Adrenal gland (tissue), 12 donors: ENCODE results near the gene CXADR. TPM values are rescaled to one million over a fixed set of nuclear protein-coding genes. Genes with fewer than 3 reads are reported as not detected.

Experiments
- DNase-seq, 7 donors: peaks; one replicate each; pipeline ENCODE4 v3.0.0-alpha.2; 2019 to 2020
- H3K27ac ChIP-seq, 5 donors: fragments of 200-600 bp; sonication (generic) in 4 of 5; 1 replicate in 3 of 5; 2 replicates in 2 of 5; pipeline versions ENCODE4 v1.5.1 to v1.8.0; 2016 to 2020; ENCODE audit warnings: mild to moderate bottlenecking in 1 of 5
- H3K27me3 ChIP-seq: fragments of 200-600 bp; 2 replicates; pipeline ENCODE4 v1.8.0; 2021
- H3K36me3 ChIP-seq, 2 donors: fragments of 200-600 bp; replicated peaks in 1 of 2; 1 replicate in 1 of 2; 2 replicates in 1 of 2; pipeline versions ENCODE4 v1.5.1 to v1.8.0; 2018 to 2022
- H3K4me1 ChIP-seq, 2 donors: fragments of 200-600 bp; replicated peaks in 1 of 2; 1 replicate in 1 of 2; 2 replicates in 1 of 2; pipeline versions ENCODE4 v1.5.1 to v1.8.0; 2018 to 2021
- H3K4me3 ChIP-seq, 4 donors: fragments of 200-600 bp; sonication (generic) in 3 of 4; one replicate each; pipeline ENCODE4 v1.5.1; 2016 to 2018
- H3K9me3 ChIP-seq, 3 donors: fragments of 200-600 bp; sonication (generic) in 1 of 3; replicated peaks in 1 of 3; 1 replicate in 2 of 3; 2 replicates in 1 of 3; pipeline versions ENCODE4 v1.5.1 to v1.8.0; 2016 to 2021
- POLR2A ChIP-seq, 2 donors: fragments of 450-650 bp; IDR thresholded peaks; one replicate each; pipeline ENCODE4 v1.6.1; 2017; ENCODE audit warnings: antibody characterized with exemption in 2 of 2, mild to moderate bottlenecking in 2 of 2, moderate library complexity in 1 of 2
- WGBS, 4 donors: extraction: QIAGEN DNeasy Blood & Tissue Kit in 2 of 4; methylation state at CpG; one replicate each; pipeline versions ENCODE4 v1.1.5 to v1.1.7; 2013 to 2017; 5-methylcytosine and 5-hydroxymethylcytosine counted together
- intact Hi-C, 2 donors: fragments of 100-400 bp; cut with DNase I; formaldehyde crosslinking; loops; one replicate each; pipeline versions ENCODE4 v1.14.1 to v1.15.0; 2022 to 2023
- polyA plus RNA-seq, 3 donors: library from polyadenylated mRNA; stranded (reverse); fragments of 200-250 nt in 2 of 3; fragments of 350-450 nt in 1 of 3; fragmentation: Illumina TruSeq in 1 of 3; extraction: RNeasy Lipid Tissue Mini Kit (QIAGEN cat#74804) in 1 of 3; gene quantifications; one replicate each; pipeline ENCODE4 v1.2.3, GENCODE V29; 2013 to 2014
- total RNA-seq, 9 donors: library from RNA; depleted of rRNA in 4 of 9; stranded (reverse); fragments of >200 nt in 4 of 9; fragments of 120-200 nt in 1 of 9; fragmentation: NEBNext Ultra II Directional in 1 of 9; extraction: Animal tissue kit (Norgen Biotek cat#: 25700) in 1 of 9; gene quantifications; one replicate each; pipeline versions ENCODE4 v1.1.0 to v1.2.4, GENCODE V29; 2013 to 2023
- TF ChIP-seq, protein P1 (sequence below), 6 experiments: fragments of 450-650 bp in 4 of 6; fragments of 200-600 bp in 2 of 6; sonication (generic) in 1 of 6; IDR thresholded peaks; 1 replicate in 5 of 6; 2 replicates in 1 of 6; pipeline versions ENCODE4 v1.5.1 to v1.8.0; 2016 to 2021; ENCODE audit warnings: antibody characterized with exemption in 6 of 6, mild to moderate bottlenecking in 2 of 6, moderate library complexity in 1 of 6
- donor health status: healthy with polysubstance abuse.
- donor health status: Bipolar disorder and iron deficiency.
- donor health status: DM: yes; HTN: yes; CAD: no.
- donor health status: DM: no; HTN: no; CAD: no.
- donor health status: DM: no; HTN: no; CAD: no.
- donor health status: DM: yes; HTN: yes; CAD: no.

The CXADR gene
- total and polyA plus RNA-seq, 12 donors = 1.5 to 25.2 (median 11.5) TPM

DNA sequence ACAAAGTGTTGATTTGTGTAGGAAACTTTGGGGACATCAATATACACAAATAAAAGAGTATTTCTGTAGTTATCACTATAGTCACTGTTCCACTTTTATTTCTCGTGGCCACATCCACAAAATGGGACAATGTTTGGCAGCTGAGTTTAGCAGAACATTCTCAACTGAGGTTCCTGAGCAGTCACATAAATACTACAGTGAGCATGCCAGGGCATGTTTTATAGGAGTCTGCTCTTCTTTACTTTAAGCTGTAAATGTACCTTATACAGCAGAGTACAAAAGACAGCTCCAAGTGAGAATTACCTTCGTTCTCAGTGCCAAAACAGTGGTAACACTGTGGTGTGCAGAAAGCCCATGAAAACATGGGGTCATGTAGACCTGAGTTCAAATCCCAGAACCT, 94.8 kb downstream of the CXADR start:
- H3K27me3 ChIP-seq = no peaks in the 10 kb centered on the region
- H3K4me3 ChIP-seq = no peak overlapping the region
- TF ChIP-seq, protein P1, sequence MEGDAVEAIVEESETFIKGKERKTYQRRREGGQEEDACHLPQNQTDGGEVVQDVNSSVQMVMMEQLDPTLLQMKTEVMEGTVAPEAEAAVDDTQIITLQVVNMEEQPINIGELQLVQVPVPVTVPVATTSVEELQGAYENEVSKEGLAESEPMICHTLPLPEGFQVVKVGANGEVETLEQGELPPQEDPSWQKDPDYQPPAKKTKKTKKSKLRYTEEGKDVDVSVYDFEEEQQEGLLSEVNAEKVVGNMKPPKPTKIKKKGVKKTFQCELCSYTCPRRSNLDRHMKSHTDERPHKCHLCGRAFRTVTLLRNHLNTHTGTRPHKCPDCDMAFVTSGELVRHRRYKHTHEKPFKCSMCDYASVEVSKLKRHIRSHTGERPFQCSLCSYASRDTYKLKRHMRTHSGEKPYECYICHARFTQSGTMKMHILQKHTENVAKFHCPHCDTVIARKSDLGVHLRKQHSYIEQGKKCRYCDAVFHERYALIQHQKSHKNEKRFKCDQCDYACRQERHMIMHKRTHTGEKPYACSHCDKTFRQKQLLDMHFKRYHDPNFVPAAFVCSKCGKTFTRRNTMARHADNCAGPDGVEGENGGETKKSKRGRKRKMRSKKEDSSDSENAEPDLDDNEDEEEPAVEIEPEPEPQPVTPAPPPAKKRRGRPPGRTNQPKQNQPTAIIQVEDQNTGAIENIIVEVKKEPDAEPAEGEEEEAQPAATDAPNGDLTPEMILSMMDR (IDR thresholded peaks at IDR 0.05) = no peak
- no peak for TF ChIP-seq POLR2A (IDR thresholded peaks at IDR 0.05)
- H3K36me3 ChIP-seq = peaks cover 0 to 16% of the 10 kb centered on the region in 2 donors
- WGBS, 4 donors = 80 to 89% (median 85%) methylated on average over 2 of the region's 2 CpGs
- H3K27ac ChIP-seq = no peak overlapping the region
- peaks cover 9 to 26% of the 10 kb centered on the region in 2 donors for H3K4me1 ChIP-seq
- intact Hi-C loops = no loop called here
- H3K9me3 ChIP-seq = no peaks in the 10 kb centered on the region
- no peak for DNase-seq

DNA sequence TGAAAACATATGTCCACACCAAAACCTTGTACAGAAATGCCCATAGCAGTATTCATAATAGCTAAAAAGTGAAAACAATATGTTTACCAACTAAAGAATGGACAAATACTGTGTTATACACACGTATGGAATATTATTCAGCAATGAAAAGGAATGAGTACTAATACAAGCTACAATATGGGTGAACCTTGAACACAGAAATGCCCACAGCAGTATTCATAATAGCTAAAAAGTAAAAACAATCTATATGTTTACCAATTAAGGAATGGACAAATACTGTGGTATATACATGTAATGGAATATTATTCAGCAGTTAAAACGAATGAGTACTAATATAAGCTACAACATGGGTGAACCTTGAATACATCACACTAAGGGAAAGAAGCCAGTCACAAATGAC, 96.8 kb downstream of the CXADR start:
- H3K9me3 ChIP-seq = no peaks in the 10 kb centered on the region
- H3K27ac ChIP-seq = no peak overlapping the region
- no peaks in the 10 kb centered on the region for H3K27me3 ChIP-seq
- no peak for DNase-seq
- no peaks in the 10 kb centered on the region for H3K36me3 ChIP-seq
- H3K4me3 ChIP-seq = no peak overlapping the region
- H3K4me1 ChIP-seq = peaks cover 9 to 26% of the 10 kb centered on the region in 2 donors
- WGBS, 4 donors = 93 to 97% (median 95%) methylated on average over 2 of the region's 2 CpGs
- TF ChIP-seq, protein P1 (IDR thresholded peaks at IDR 0.05) = no peak
- no peak for TF ChIP-seq POLR2A (IDR thresholded peaks at IDR 0.05)
- intact Hi-C loops = no loop called here

DNA sequence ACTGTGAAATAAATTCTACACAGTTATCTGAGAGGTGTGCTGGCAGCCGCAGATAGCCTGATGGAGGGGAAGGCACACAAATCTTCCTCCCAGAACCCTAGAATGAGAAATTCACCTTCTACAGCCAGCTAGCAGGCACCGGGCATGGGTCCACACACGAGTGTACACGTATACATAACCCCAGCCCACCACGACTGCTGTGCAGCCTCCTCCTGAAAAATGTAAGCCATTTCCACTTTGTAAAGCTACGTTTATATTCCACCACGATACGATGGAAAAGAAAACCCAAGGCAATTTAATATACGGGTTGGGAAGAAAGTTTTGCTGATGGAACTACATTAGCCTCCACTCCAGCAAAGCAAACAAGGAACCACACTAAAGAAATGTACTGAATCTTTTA, 98.1 kb downstream of the CXADR start:
- no peaks in the 10 kb centered on the region for H3K27me3 ChIP-seq
- H3K27ac ChIP-seq = peak overlapping the region in 4 of 5 donors; percentile 45 to 90 (median 86)
- H3K4me1 ChIP-seq = peaks cover 9 to 26% of the 10 kb centered on the region in 2 donors
- no peaks in the 10 kb centered on the region for H3K36me3 ChIP-seq
- intact Hi-C loops = no loop called here
- H3K9me3 ChIP-seq = no peaks in the 10 kb centered on the region
- 21 to 27% (median 26%) methylated on average over 8 to 9 of the region's 9 CpGs for WGBS, 4 donors
- peak overlapping the region in 2 of 4 donors; percentile 80 for H3K4me3 ChIP-seq
- TF ChIP-seq, protein P1 (IDR thresholded peaks at IDR 0.05) = no peak
- peak in 1 of 2 donors; percentile 8 for TF ChIP-seq POLR2A (IDR thresholded peaks at IDR 0.05)
- peak in 5 of 7 donors; percentile 10 to 28 (median 27) for DNase-seq

DNA sequence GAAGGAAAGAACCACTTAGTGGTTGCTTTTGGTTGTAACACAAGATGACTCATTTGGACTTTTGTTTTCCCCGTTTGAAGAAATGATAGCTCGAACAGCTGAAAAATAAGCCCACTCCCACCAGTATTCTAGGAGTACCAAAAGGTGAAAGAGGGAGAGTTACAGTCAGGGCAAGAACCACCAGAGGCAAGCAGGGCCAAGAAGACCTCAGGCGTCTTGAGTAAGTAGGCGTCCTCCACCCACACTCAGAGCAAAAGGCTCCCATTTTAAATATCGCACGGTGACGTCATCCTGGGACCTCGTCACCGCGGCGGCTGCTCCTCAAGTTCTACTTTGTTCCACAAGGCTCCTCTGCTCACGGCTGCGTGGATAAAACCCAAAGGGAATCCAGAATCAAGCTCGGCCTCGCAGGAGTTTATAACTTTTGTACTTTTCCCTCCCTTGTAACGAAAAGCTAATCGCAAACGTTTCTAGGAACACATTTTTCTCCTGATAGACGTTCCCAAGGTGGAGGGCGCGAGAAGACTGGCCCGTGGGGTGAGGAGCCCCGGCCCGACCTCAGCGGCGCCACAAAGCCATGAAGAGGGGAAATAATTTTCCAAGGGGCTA, 98.7 kb downstream of the CXADR start:
- intact Hi-C loops = no loop called here
- H3K27me3 ChIP-seq = no peaks in the 10 kb centered on the region
- H3K27ac ChIP-seq = peak overlapping the region in 4 of 5 donors; percentile 45 to 90 (median 86)
- 0 to 1% (median 0%) methylated on average over 26 of the region's 26 CpGs for WGBS, 4 donors
- TF ChIP-seq POLR2A (IDR thresholded peaks at IDR 0.05) = peak in 1 of 2 donors; percentile 65
- TF ChIP-seq, protein P1 (IDR thresholded peaks at IDR 0.05) = peak in 2 of 6 experiments; percentile 4 to 27
- H3K4me1 ChIP-seq = peaks cover 9 to 24% of the 10 kb centered on the region in 2 donors
- DNase-seq = peak; percentile 77 to 94 (median 87)
- H3K9me3 ChIP-seq = no peaks in the 10 kb centered on the region
- H3K36me3 ChIP-seq = no peaks in the 10 kb centered on the region
- H3K4me3 ChIP-seq = peak overlapping the region; percentile 71 to 85 (median 80)
